Bronchial epithelial cell (primary cell): ENCODE measurements around the gene NLGN4X. TPM values are rescaled to one million over a fixed set of nuclear protein-coding genes. Genes with fewer than 3 reads are reported as not detected.

Experiments
- DNase-seq: peaks from one replicate; pipeline ENCODE4 v3.0.0-alpha.2; 2010; ENCODE audit warnings: low read depth
- FAIRE-seq: peaks from 2 replicates; lab custom pipeline; 2011; peaks lifted over from hg19 to GRCh38; lab: Jason Lieb, UNC
- H3K27me3 ChIP-seq: 2 replicates; pipeline ENCODE4 v1.5.1; 2011; ENCODE audit warnings: low read length; ENCODE audit not compliant: control insufficient read depth, insufficient read depth
- H3K36me3 ChIP-seq: 2 replicates; pipeline ENCODE4 v1.5.1; 2011; ENCODE audit warnings: low read length; ENCODE audit not compliant: control insufficient read depth, insufficient read depth
- H3K4me3 ChIP-seq: 2 replicates; pipeline ENCODE4 v1.5.1; 2011; ENCODE audit warnings: mild to moderate bottlenecking, low read depth, low read length, control low read depth
- CTCF ChIP-seq: IDR thresholded peaks from 2 replicates; pipeline ENCODE4 v1.5.1; 2011; ENCODE audit warnings: mild to moderate bottlenecking, moderate library complexity, low read length, control low read depth, inconsistent platforms; ENCODE audit not compliant: insufficient read depth, severe bottlenecking
- total RNA-seq: library from RNA; depleted of rRNA; stranded (reverse); fragments of >200 nt; gene quantifications from 2 replicates; pipeline ENCODE4 v1.2.1, GENCODE V29; 2014

The NLGN4X gene
- total RNA-seq, 1 donor from 2014 or later = not detected

- H3K4me3 ChIP-seq = no peak overlapping the region
- peaks cover 10% of the 10 kb centered on the region for H3K27me3 ChIP-seq
- no peak for FAIRE-seq
Measured at GRCh38 chrX:6223516-6223915, 5.2 kb downstream of the NLGN4X start.

GRCh38 chrX:6210230-6210629 lies 18.4 kb downstream of the NLGN4X start:
- no peak for FAIRE-seq
- Histone ChIP-seq H3K27me3 (no peaks in the 10 kb centered on the region), H3K36me3 (no peaks in the 10 kb centered on the region), H3K4me3 (no peak overlapping the region)
- no peak for DNase-seq
- TF ChIP-seq CTCF = no peak

More at GRCh38 chrX:6223516-6223915, 5.2 kb downstream of the NLGN4X start:
- H3K36me3 ChIP-seq = no peaks in the 10 kb centered on the region
- no peak for DNase-seq
- TF ChIP-seq CTCF = no peak

- FAIRE-seq = no peak
- TF ChIP-seq CTCF = no peak
- Histone ChIP-seq H3K36me3 (no peaks in the 10 kb centered on the region), H3K27me3 (no peaks in the 10 kb centered on the region), H3K4me3 (no peak overlapping the region)
- DNase-seq = no peak
Measured at GRCh38 chrX:6203462-6204215, 25.0 kb downstream of the NLGN4X start.

GRCh38 chrX:6199486-6199885 lies 29.2 kb downstream of the NLGN4X start:
- no peak for TF ChIP-seq CTCF
- H3K4me3 ChIP-seq = no peak overlapping the region
- DNase-seq (no peak), FAIRE-seq (no peak)
- H3K27me3 ChIP-seq = no peaks in the 10 kb centered on the region
- no peaks in the 10 kb centered on the region for H3K36me3 ChIP-seq

GRCh38 chrX:6187256-6187655 lies 41.4 kb downstream of the NLGN4X start:
- Histone ChIP-seq H3K27me3 (no peaks in the 10 kb centered on the region), H3K4me3 (no peak overlapping the region), H3K36me3 (no peaks in the 10 kb centered on the region)
- DNase-seq (no peak), FAIRE-seq (no peak)
- TF ChIP-seq CTCF = no peak
